Osteoblast (primary cell): Measurements from ENCODE around the gene SCYGR6. TPM values are rescaled to one million over a fixed set of nuclear protein-coding genes. Genes with fewer than 3 reads are reported as not detected.
A peak's percentile ranks its signal among the peaks of the same experiment; 100 is the strongest.

Source experiments
- DNase-seq: peaks from one replicate; pipeline ENCODE4 v3.0.0; 2011; ENCODE audit warnings: low spot score, mixed read lengths; ENCODE audit not compliant: insufficient read length; ENCODE audit errors: missing footprints
- H2AFZ ChIP-seq: 2 replicates; pipeline ENCODE4 v1.6.0; 2011; ENCODE audit warnings: mild to moderate bottlenecking, low read length
- H3K27ac ChIP-seq: 2 replicates; pipeline ENCODE4 v1.5.1; 2011; ENCODE audit warnings: mild to moderate bottlenecking, low read depth, low read length, moderate library complexity
- H3K27me3 ChIP-seq: 2 replicates; pipeline ENCODE4 v1.6.0; 2012; ENCODE audit warnings: mild to moderate bottlenecking, control low read depth, inconsistent platforms, low read length, moderate library complexity; ENCODE audit not compliant: insufficient read depth
- H3K36me3 ChIP-seq: 2 replicates; pipeline ENCODE4 v1.5.1; 2011; ENCODE audit warnings: mild to moderate bottlenecking, low read length, control low read depth, moderate library complexity; ENCODE audit not compliant: insufficient read depth
- H3K4me1 ChIP-seq: 2 replicates; pipeline ENCODE4 v1.5.1; 2011; ENCODE audit warnings: mild to moderate bottlenecking, low read length, control low read depth, moderate library complexity; ENCODE audit not compliant: insufficient read depth
- H3K4me2 ChIP-seq: 2 replicates; pipeline ENCODE4 v1.6.0; 2011; ENCODE audit warnings: mild to moderate bottlenecking, low read length; ENCODE audit not compliant: insufficient read depth
- H3K4me3 ChIP-seq: fragments of 200-600 bp; sonication (generic); 3 replicates; pipeline ENCODE4 v1.5.1; 2012; ENCODE audit warnings: mild to moderate bottlenecking, low read length, inconsistent platforms; ENCODE audit not compliant: insufficient read depth
- H3K79me2 ChIP-seq: 2 replicates; pipeline ENCODE4 v1.6.0; 2012; ENCODE audit warnings: mild to moderate bottlenecking, low read length, control low read depth, inconsistent platforms; ENCODE audit not compliant: insufficient read depth
- H3K9me3 ChIP-seq: 2 replicates; pipeline ENCODE4 v1.5.1; 2011; ENCODE audit warnings: low read depth, low read length, control low read depth
- H4K20me1 ChIP-seq: 2 replicates; pipeline ENCODE4 v1.6.0; 2012; ENCODE audit warnings: mild to moderate bottlenecking, low read length, control low read depth; ENCODE audit not compliant: insufficient read depth
- CTCF ChIP-seq: IDR thresholded peaks from 2 replicates; pipeline ENCODE4 v1.5.1; 2011; ENCODE audit warnings: mild to moderate bottlenecking, low read depth, low read length, moderate library complexity; ENCODE audit errors: extremely low read depth
- total RNA-seq: library from RNA; depleted of rRNA; stranded (reverse); fragments of >200 nt; gene quantifications from 2 replicates; pipeline ENCODE4 v1.2.3, GENCODE V29; 2012

Gene SCYGR6
- total RNA-seq, 1 donor = not detected

- Histone ChIP-seq H3K4me2 (no peak overlapping the region), H3K4me1 (peaks cover 4% of the 10 kb centered on the region), H3K9me3 (no peaks in the 10 kb centered on the region), H4K20me1 (no peaks in the 10 kb centered on the region), H3K4me3 (no peak overlapping the region), H2AFZ (no peak overlapping the region), H3K27me3 (peaks cover 11% of the 10 kb centered on the region), H3K36me3 (no peaks in the 10 kb centered on the region), H3K79me2 (no peaks in the 10 kb centered on the region), H3K27ac (no peak overlapping the region)
- DNase-seq = no peak
- TF ChIP-seq CTCF = no peak
Measured at GRCh38 chr2:227720680-227721079, 3.9 kb downstream of the SCYGR6 start.

GRCh38 chr2:227719641-227720040 lies 4.9 kb downstream of the SCYGR6 start:
- no peaks in the 10 kb centered on the region for H3K36me3 ChIP-seq
- no peaks in the 10 kb centered on the region for H3K9me3 ChIP-seq
- H3K79me2 ChIP-seq = no peaks in the 10 kb centered on the region
- peaks cover 4% of the 10 kb centered on the region for H3K4me1 ChIP-seq
- H3K27me3 ChIP-seq = peaks cover 11% of the 10 kb centered on the region
- H3K27ac ChIP-seq = no peak overlapping the region
- TF ChIP-seq CTCF = no peak
- H3K4me2 ChIP-seq = no peak overlapping the region
- no peaks in the 10 kb centered on the region for H4K20me1 ChIP-seq
- no peak overlapping the region for H2AFZ ChIP-seq
- no peak overlapping the region for H3K4me3 ChIP-seq
- no peak for DNase-seq

GRCh38 chr2:227717687-227718567 lies 6.6 kb downstream of the SCYGR6 start, which contains the start of gene SLC19A3:
TSS of gene SLC19A3 (minus strand) at chr2:227718028. CDS start at chr2:227702318, 15,710 bp downstream.
- Histone ChIP-seq H3K4me2 (peak within 1 kb of the TSS; percentile 91), H3K79me2 (no peaks in the 10 kb centered on the region), H3K9me3 (no peaks in the 10 kb centered on the region), H2AFZ (peak within 1 kb of the TSS; percentile 88), H3K36me3 (no peaks in the 10 kb centered on the region), H3K4me1 (peaks cover 4% of the 10 kb centered on the region), H3K27me3 (peaks cover 11% of the 10 kb centered on the region), H3K27ac (no peak within 1 kb of the TSS), H4K20me1 (no peaks in the 10 kb centered on the region), H3K4me3 (peak within 1 kb of the TSS; percentile 71)
- no peak for TF ChIP-seq CTCF
- peak; percentile 90 for DNase-seq

- DNase-seq = no peak
- no peaks in the 10 kb centered on the region for H3K9me3 ChIP-seq
- H3K27me3 ChIP-seq = peaks cover 11% of the 10 kb centered on the region
- H4K20me1 ChIP-seq = no peaks in the 10 kb centered on the region
- no peak overlapping the region for H3K4me2 ChIP-seq
- H3K79me2 ChIP-seq = no peaks in the 10 kb centered on the region
- H3K27ac ChIP-seq = no peak overlapping the region
- no peak overlapping the region for H3K4me3 ChIP-seq
- no peak overlapping the region for H2AFZ ChIP-seq
- no peak for TF ChIP-seq CTCF
- no peaks in the 10 kb centered on the region for H3K36me3 ChIP-seq
- peaks cover 4% of the 10 kb centered on the region for H3K4me1 ChIP-seq
Measured at GRCh38 chr2:227716501-227716900, 8.1 kb downstream of the SCYGR6 start.
